GM12864 (cell line): ENCODE measurements around the gene DEPDC1B.

Experiments used
- DNase-seq: peaks from one replicate; pipeline ENCODE4 v3.0.0-alpha.2; 2011; ENCODE audit warnings: low read depth
- H3K4me3 ChIP-seq: 2 replicates; pipeline ENCODE4 v1.5.1; 2011; ENCODE audit warnings: mild to moderate bottlenecking, low read depth, low read length, control low read depth
- CTCF ChIP-seq: IDR thresholded peaks from 2 replicates; pipeline ENCODE4 v1.5.1; 2011; ENCODE audit warnings: low read depth, mild to moderate bottlenecking, moderate library complexity, low read length, control low read depth, inconsistent platforms; ENCODE audit errors: missing control alignments

Gene DEPDC1B

GRCh38 chr5:60640901-60641300 lies 59.1 kb downstream of the DEPDC1B start:
- H3K4me3 ChIP-seq, result no peak overlapping the region
- no peak for DNase-seq

DNA sequence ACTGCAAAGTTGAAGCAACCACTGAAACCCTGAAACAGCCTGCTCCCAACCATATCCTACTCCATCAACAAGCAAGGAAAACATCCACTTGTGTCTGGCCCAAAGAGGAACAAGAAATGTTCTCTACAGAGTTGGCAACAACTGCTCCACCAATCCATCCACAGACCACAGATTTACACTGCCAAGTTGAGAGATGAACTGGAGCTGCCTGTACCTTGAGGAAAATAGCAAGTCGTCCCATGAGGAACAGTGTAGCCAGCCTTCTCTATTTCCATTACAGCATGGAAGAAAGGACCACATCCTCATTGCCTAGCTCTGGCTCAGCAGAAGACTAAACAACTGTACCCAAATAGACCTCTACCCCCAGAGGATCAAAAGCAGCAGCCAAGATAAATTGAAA lies 60.4 kb downstream of the DEPDC1B start:
- H3K4me3 ChIP-seq, result no peak overlapping the region
- no peak for TF ChIP-seq CTCF
- DNase-seq, result no peak

More at GRCh38 chr5:60640901-60641300, 59.1 kb downstream of the DEPDC1B start:
- no peak for TF ChIP-seq CTCF

DNA sequence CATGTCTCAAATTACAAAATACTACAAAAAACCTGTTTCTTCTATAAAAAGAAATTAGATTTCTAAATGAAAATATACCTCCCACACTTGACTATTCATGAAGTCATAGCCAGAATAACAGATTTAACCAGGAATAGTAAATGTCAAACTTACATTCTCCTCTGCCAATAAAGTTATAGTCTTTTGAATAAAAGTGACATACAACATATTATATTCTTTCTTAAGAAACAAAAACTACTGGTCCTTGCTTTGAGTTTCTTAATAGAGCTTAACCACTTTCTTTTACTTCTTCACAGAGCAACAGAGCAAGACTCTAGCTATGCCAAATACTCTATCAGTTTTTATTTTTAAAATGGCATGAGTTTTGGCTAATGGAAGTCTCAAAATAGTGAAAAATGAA lies 61.7 kb downstream of the DEPDC1B start:
- no peak for TF ChIP-seq CTCF
- H3K4me3 ChIP-seq, result no peak overlapping the region
- no peak for DNase-seq

- no peak overlapping the region for H3K4me3 ChIP-seq
- no peak for DNase-seq
- no peak for TF ChIP-seq CTCF
These were observed 63.3 kb downstream of the DEPDC1B start for GRCh38 chr5:60636644-60637043.

DNA sequence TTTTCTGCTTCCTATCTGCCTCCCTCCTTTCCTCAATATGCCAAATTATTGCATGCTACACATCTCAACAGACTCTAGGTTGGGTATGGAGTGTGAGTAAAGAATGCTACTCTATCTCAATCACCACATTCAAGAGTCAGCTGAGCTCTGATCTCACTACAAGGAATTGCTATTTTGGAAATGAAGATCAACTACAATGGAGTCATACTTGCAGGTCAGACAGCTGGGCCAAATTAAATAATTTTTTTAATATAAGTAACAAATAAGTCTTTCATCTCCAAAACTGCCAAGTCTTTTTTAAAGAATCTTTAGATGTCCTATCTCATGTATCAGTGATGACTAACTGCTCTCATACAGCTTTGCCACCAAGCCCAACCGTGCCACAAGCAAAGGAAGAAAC lies 64.0 kb downstream of the DEPDC1B start:
- DNase-seq, result no peak
- TF ChIP-seq CTCF, result no peak
- no peak overlapping the region for H3K4me3 ChIP-seq

- no peak for TF ChIP-seq CTCF
- DNase-seq, result no peak
- H3K4me3 ChIP-seq, result no peak overlapping the region
These were observed 65.9 kb downstream of the DEPDC1B start for GRCh38 chr5:60634051-60634450.

DNA sequence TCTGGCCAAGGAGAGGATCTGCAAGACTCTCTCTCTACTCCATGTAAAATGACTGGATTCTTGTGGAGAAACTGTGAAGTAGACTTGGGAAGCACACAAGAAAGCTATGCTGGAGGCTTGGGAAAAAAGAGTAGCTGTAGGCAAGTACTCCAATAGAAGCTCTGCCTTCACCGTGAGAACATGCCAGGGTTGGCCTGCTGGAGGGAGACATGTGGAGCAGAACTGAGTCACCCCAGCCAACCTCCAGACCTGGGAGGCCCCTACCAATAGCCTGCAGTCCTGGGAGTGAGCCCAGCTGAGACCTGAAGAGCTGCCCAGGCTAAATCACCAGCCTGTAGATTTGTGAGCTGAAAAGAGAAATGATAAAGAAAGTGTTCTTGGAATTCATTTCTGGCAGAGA lies 66.6 kb downstream of the DEPDC1B start:
- TF ChIP-seq CTCF, result no peak
- DNase-seq, result no peak
- no peak overlapping the region for H3K4me3 ChIP-seq
